Activated naive CD4-positive, alpha-beta T cell treated with anti-CD3 and anti-CD28 coated beads, Interleukin-2, amount 50 U/mL, for 24 hours (primary cell): ENCODE measurements around the gene TLE3.

ENCODE experiments used
- H3K27ac Mint-ChIP-seq: one replicate; pipeline ENCODE4 v1.8.0; 2021; ENCODE audit warnings: mild to moderate bottlenecking, mixed read lengths
- H3K27me3 Mint-ChIP-seq: one replicate; pipeline ENCODE4 v1.8.0; 2021; ENCODE audit warnings: mixed read lengths
- H3K36me3 Mint-ChIP-seq: one replicate; pipeline ENCODE4 v1.8.0; 2021; ENCODE audit warnings: mixed read lengths
- H3K4me1 Mint-ChIP-seq: one replicate; pipeline ENCODE4 v1.8.0; 2021; ENCODE audit warnings: mixed read lengths
- H3K4me3 Mint-ChIP-seq: one replicate; pipeline ENCODE4 v1.8.0; 2021; ENCODE audit warnings: mild to moderate bottlenecking, mixed read lengths
- H3K9me3 Mint-ChIP-seq: one replicate; pipeline ENCODE4 v1.8.0; 2021; ENCODE audit warnings: mixed read lengths

Gene TLE3

GRCh38 chr15:70045045-70045444 lies 52.7 kb downstream of the TLE3 start:
- peaks cover 12% of the 10 kb centered on the region for H3K36me3 Mint-ChIP-seq
- no peak overlapping the region for H3K27ac Mint-ChIP-seq
- no peaks in the 10 kb centered on the region for H3K4me1 Mint-ChIP-seq
- no peaks in the 10 kb centered on the region for H3K27me3 Mint-ChIP-seq
- no peaks in the 10 kb centered on the region for H3K9me3 Mint-ChIP-seq
- no peak overlapping the region for H3K4me3 Mint-ChIP-seq

- no peaks in the 10 kb centered on the region for H3K9me3 Mint-ChIP-seq
- no peaks in the 10 kb centered on the region for H3K4me1 Mint-ChIP-seq
- H3K27ac Mint-ChIP-seq, result no peak overlapping the region
Measured at GRCh38 chr15:70044168-70044567, 53.5 kb downstream of the TLE3 start.

GRCh38 chr15:70043590-70043989 lies 54.1 kb downstream of the TLE3 start:
- Mint-ChIP-seq H3K9me3 (no peaks in the 10 kb centered on the region), H3K4me3 (no peak overlapping the region), H3K4me1 (no peaks in the 10 kb centered on the region), H3K27me3 (no peaks in the 10 kb centered on the region), H3K36me3 (peaks cover 8% of the 10 kb centered on the region), H3K27ac (no peak overlapping the region)

More at GRCh38 chr15:70044168-70044567, 53.5 kb downstream of the TLE3 start:
- Mint-ChIP-seq H3K27me3 (no peaks in the 10 kb centered on the region), H3K4me3 (no peak overlapping the region), H3K36me3 (peaks cover 11% of the 10 kb centered on the region)

- H3K4me3 Mint-ChIP-seq, result no peak overlapping the region
- no peaks in the 10 kb centered on the region for H3K27me3 Mint-ChIP-seq
- H3K27ac Mint-ChIP-seq, result peak overlapping the region; percentile 0
- peaks cover 8% of the 10 kb centered on the region for H3K36me3 Mint-ChIP-seq
- H3K4me1 Mint-ChIP-seq, result no peaks in the 10 kb centered on the region
- H3K9me3 Mint-ChIP-seq, result no peaks in the 10 kb centered on the region
Measured at GRCh38 chr15:70042553-70043214, 55.0 kb downstream of the TLE3 start.

GRCh38 chr15:70039917-70040316 lies 57.8 kb downstream of the TLE3 start:
- Mint-ChIP-seq H3K27ac (no peak overlapping the region), H3K4me1 (no peaks in the 10 kb centered on the region)

GRCh38 chr15:70038730-70039392 lies 58.9 kb downstream of the TLE3 start:
- Mint-ChIP-seq H3K27ac (peak overlapping the region; percentile 0), H3K4me1 (no peaks in the 10 kb centered on the region), H3K36me3 (peaks cover 4% of the 10 kb centered on the region), H3K9me3 (no peaks in the 10 kb centered on the region), H3K27me3 (no peaks in the 10 kb centered on the region), H3K4me3 (no peak overlapping the region)

More at GRCh38 chr15:70039917-70040316, 57.8 kb downstream of the TLE3 start:
- H3K9me3 Mint-ChIP-seq, result no peaks in the 10 kb centered on the region
- no peaks in the 10 kb centered on the region for H3K27me3 Mint-ChIP-seq
- no peak overlapping the region for H3K4me3 Mint-ChIP-seq
- H3K36me3 Mint-ChIP-seq, result peaks cover 8% of the 10 kb centered on the region

GRCh38 chr15:70037292-70037640 lies 60.5 kb downstream of the TLE3 start:
- Mint-ChIP-seq H3K4me3 (no peak overlapping the region), H3K9me3 (no peaks in the 10 kb centered on the region), H3K27me3 (no peaks in the 10 kb centered on the region), H3K4me1 (no peaks in the 10 kb centered on the region), H3K27ac (no peak overlapping the region), H3K36me3 (no peaks in the 10 kb centered on the region)

GRCh38 chr15:70036585-70037291 lies 61.0 kb downstream of the TLE3 start:
- Mint-ChIP-seq H3K27ac (no peak overlapping the region), H3K4me1 (no peaks in the 10 kb centered on the region), H3K4me3 (no peak overlapping the region), H3K36me3 (no peaks in the 10 kb centered on the region), H3K27me3 (no peaks in the 10 kb centered on the region), H3K9me3 (no peaks in the 10 kb centered on the region)

- Mint-ChIP-seq H3K27ac (no peak overlapping the region), H3K27me3 (no peaks in the 10 kb centered on the region), H3K4me1 (no peaks in the 10 kb centered on the region), H3K4me3 (no peak overlapping the region), H3K36me3 (no peaks in the 10 kb centered on the region), H3K9me3 (no peaks in the 10 kb centered on the region)
Measured at GRCh38 chr15:70035719-70036077, 62.0 kb downstream of the TLE3 start.

- Mint-ChIP-seq H3K27ac (no peak overlapping the region), H3K4me1 (no peaks in the 10 kb centered on the region), H3K36me3 (no peaks in the 10 kb centered on the region), H3K4me3 (no peak overlapping the region), H3K27me3 (no peaks in the 10 kb centered on the region), H3K9me3 (no peaks in the 10 kb centered on the region)
Measured at GRCh38 chr15:70035051-70035718, 62.5 kb downstream of the TLE3 start.

- no peak overlapping the region for H3K27ac Mint-ChIP-seq
- H3K4me3 Mint-ChIP-seq, result no peak overlapping the region
- no peaks in the 10 kb centered on the region for H3K9me3 Mint-ChIP-seq
- H3K36me3 Mint-ChIP-seq, result no peaks in the 10 kb centered on the region
- no peaks in the 10 kb centered on the region for H3K27me3 Mint-ChIP-seq
- H3K4me1 Mint-ChIP-seq, result no peaks in the 10 kb centered on the region
Measured at GRCh38 chr15:70034596-70034995, 63.1 kb downstream of the TLE3 start.

GRCh38 chr15:70034141-70034540 lies 63.6 kb downstream of the TLE3 start:
- Mint-ChIP-seq H3K4me3 (no peak overlapping the region), H3K36me3 (no peaks in the 10 kb centered on the region), H3K4me1 (no peaks in the 10 kb centered on the region), H3K27ac (no peak overlapping the region), H3K27me3 (no peaks in the 10 kb centered on the region), H3K9me3 (no peaks in the 10 kb centered on the region)

GRCh38 chr15:70033529-70034140 lies 64.1 kb downstream of the TLE3 start:
- Mint-ChIP-seq H3K27ac (no peak overlapping the region), H3K36me3 (no peaks in the 10 kb centered on the region), H3K4me1 (no peaks in the 10 kb centered on the region), H3K4me3 (no peak overlapping the region), H3K27me3 (no peaks in the 10 kb centered on the region), H3K9me3 (no peaks in the 10 kb centered on the region)

GRCh38 chr15:70033109-70033508 lies 64.6 kb downstream of the TLE3 start:
- Mint-ChIP-seq H3K36me3 (no peaks in the 10 kb centered on the region), H3K27ac (no peak overlapping the region), H3K9me3 (no peaks in the 10 kb centered on the region), H3K4me1 (no peaks in the 10 kb centered on the region), H3K4me3 (no peak overlapping the region), H3K27me3 (no peaks in the 10 kb centered on the region)

GRCh38 chr15:70032509-70032908 lies 65.2 kb downstream of the TLE3 start:
- Mint-ChIP-seq H3K4me3 (no peak overlapping the region), H3K27me3 (no peaks in the 10 kb centered on the region), H3K9me3 (no peaks in the 10 kb centered on the region), H3K27ac (no peak overlapping the region), H3K36me3 (no peaks in the 10 kb centered on the region), H3K4me1 (no peaks in the 10 kb centered on the region)
